NCI-H1092 treated with DMSO at 0.1 percent for 48 hours (cell line): ENCODE measurements around the gene TRDN.
"Not testable (repeated sequence)": the region's sequence is repeated elsewhere in the genome, so short reads cannot be mapped to it uniquely, and the experiment has no call there.

ENCODE experiments used
- DNase-seq: peaks from one replicate; lab custom pipeline; 2025; lab: John Stamatoyannopoulos, UW

Gene TRDN

GRCh38 chr6:123288649-123289048, 348.1 kb downstream of the TRDN start:
- no peak for DNase-seq

DNA sequence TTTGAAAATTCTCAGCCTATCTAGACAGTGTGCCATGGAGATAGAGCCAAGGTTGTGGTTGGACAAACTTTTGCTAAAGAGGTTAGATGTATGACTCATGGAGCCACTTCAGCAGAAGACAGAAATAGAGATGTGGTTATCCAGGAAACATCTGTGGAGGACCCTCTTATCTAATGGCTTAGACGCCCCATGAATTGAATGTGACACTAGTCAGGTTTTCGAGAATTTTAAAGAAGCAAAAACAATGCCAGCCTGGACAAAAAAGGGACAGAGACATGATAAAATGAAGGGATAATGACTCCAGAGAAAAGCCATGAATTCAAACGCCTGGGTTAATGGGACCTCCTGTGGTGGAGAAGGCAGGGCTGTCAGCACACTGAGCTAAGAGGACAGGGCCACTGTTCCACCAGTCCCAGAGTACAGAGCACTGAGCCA, 360.2 kb downstream of the TRDN start:
- no peak for DNase-seq

GRCh38 chr6:123263981-123264380, 372.8 kb downstream of the TRDN start:
- no peak for DNase-seq

GRCh38 chr6:123240626-123241025, 396.1 kb downstream of the TRDN start:
- DNase-seq, result no peak

- DNase-seq, result no peak
Observed at GRCh38 chr6:123233336-123233735, 403.4 kb downstream of the TRDN start.

DNA sequence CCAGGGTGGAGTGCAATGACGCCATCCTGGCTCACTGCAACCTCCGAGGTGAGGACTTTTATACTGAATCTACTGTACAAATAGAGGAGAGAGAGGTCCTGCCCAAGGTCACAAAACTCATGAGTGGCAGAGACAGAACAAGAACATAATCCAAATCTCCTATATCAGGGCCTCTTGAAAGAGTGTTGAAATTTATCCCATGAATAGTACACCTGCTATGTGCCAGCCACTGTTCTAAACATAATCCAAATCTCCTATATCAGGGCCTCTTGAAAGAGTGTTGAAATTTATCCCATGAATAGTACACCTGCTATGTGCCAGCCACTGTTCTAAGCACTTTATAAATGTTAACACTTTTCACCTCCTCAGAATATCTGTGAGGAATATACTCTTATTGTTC, 409.0 kb downstream of the TRDN start:
- not testable (repeated sequence) for DNase-seq

GRCh38 chr6:123226398-123226797, 410.4 kb downstream of the TRDN start:
- no peak for DNase-seq

DNA sequence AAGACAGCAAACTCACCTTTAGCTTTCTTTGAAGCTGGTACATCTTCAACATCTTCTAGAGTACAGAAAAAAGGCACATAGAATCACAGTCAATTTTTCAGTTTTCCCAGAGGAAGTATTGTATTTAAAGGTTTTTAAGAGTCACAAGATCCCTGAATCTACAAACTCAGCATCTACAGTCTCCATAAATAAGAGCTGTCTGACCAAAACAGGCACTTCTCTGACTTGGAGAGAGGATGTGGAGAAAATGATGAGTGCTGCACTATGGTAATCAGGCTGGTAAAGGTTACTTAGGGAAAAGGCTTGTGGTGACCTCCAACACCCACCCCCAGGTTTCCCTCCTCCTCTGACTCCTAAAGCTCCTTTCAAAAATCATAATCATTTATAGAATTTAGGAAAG, 412.7 kb downstream of the TRDN start:
- no peak for DNase-seq

- no peak for DNase-seq
Observed at GRCh38 chr6:123223461-123223860, 413.3 kb downstream of the TRDN start.

GRCh38 chr6:123215211-123215610, 421.5 kb downstream of the TRDN start:
- no peak for DNase-seq

DNA sequence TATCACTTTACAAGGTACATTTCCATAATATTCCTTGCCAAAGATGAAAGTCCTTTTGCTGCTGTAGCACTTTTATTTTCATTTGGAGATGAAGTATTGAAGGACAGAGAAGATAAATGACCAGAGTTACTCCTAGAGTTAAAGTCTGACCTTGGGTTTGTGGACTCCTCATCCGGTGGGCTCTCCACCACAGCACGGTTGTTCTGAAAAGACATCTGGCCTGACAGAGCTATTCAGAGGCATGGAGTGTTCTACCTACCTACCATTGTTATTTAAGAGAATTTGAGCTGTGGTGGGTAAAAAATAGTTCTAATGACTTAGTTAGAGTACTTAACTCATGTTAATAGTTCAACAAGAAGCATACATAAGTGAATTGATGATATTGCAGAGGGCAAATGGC, 422.3 kb downstream of the TRDN start:
- DNase-seq, result no peak

DNA sequence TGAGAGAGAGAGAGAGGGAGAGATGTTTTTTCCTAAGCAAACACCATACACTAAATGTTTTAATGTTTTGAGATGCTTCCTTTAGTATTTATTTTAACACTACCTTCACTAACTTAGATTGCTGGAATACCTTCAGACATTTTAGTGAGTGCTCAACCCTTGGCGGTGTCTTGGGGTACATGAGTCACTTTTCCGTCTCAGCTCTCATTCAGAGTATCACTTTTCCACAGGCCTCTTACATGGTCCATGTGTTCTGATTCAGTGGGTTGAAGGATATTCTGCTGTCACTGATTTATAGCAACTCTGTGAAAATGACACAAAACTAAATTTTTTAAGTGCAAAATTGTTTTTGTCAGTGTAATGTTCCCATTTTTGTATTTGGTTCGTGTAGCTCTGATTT, 422.8 kb downstream of the TRDN start:
- DNase-seq, result no peak

DNA sequence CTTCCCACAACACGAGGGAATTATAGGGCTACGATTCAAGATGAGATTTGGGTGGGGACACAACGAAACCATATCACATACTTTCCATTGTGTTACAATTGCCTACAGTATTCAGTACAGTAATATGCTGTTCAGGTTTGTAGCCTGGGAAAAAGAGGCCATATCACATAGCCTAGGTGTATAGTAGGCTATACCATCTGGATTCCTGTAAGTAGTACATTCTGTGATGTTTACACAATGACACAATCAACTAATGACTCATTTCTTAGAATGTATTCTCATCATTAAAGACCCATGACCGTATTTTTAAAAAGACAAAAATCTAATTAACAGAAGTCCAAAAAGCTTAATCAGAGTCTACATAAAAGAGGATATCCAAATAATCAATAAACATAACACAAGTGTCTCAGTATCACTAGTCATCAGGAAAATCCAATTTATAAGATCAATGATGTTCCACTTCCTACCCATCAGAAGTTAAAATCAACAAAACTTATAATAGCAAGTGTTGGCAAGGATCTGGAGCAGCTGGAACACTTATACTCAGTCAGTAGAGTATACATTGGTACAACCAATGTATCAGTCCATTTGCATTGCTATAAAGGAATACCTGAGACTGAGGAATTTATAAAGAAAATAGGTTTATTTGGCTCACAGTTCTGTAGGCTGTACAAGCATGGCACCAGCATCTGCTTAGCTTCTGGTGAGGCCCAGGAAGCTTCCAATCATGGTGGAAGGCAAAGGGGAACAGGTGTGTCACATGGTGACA, 424.8 kb downstream of the TRDN start:
- DNase-seq, result no peak

- no peak for DNase-seq
Observed at GRCh38 chr6:123210645-123211044, 426.1 kb downstream of the TRDN start.

- no peak for DNase-seq
Observed at GRCh38 chr6:123207967-123208510, 428.7 kb downstream of the TRDN start.

DNA sequence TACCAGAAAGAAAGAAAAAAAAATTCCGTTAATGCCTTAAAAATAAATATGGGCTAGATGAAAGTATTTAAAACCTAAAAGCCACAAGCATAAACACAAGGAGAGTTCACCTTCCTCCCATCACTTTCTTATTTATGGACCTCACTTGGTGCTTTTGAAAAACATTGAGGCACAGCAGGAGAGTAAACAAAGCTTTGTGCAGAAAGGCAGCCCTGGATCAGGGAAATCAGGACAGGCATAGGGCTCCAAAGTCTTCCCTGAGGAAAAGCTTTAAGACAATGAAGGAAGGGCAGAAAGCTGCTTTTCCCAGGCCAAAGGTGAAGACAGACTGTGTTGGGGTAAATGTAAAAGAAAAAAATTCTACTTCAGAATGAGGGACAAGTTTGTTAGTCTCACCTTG, 432.8 kb downstream of the TRDN start:
- no peak for DNase-seq

DNA sequence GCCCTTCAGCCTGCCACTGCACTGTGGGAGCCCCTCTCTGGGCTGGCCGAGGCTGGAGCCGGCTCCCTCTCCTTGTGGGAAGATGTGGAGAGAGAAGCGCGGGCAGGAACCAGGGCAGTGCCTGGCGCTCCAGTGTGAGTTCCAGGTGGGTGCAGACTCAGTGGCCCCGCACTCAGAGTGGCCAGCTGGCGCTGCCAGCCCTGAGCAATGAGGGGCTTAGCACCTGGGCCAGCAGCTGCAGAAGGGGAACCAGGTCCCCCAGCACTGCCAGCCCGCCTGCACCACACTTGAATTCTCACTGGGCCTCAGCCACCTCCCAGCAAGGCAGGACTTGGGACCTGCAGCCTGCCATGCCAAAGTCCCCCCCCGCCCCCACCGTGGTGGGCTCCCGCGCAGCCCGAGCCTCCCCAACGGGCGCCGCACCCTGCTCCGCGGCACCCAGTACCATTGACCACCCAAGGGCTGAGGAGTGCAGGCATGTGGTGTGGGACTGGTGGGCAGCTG, 434.8 kb downstream of the TRDN start:
- DNase-seq, result no peak

GRCh38 chr6:123193298-123193697, 443.5 kb downstream of the TRDN start:
- no peak for DNase-seq

DNA sequence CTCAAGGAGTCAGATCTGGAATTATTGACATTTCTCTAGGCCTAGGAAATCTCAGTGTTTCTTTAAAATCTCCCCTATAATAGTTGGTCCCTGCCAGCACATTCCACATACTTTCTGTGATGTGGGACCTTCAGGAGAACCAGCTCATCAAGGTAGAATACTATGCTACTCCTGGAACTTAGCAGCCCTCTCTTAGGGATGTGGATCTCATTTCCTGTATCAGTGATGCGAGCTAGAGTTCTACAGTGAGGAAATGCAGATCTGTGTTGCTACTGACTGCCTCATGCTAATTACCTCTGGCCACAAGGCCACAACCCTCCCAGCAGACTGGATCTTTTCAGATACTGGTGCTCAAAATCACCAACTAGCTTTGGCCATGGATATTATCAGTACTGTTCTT, 446.9 kb downstream of the TRDN start:
- DNase-seq, result no peak

DNA sequence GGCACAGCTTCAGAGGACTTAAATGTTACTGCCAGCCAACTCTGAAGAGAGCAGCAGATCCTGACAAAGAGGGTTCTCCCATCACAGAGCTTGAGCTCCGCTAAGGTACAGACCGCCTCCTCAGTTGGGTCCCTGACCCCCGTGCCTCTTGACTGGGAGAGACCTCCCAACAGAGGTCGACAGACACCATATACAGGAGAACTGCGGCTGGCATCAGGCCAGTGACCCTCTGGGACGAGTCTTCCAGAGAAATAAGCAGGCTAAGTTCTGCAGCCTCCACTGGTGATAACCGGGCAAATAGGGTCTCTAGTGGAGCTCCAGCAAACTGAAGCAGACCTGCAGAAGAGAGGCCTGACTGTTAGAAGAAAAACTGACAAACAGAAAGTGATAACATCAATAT, 453.8 kb downstream of the TRDN start:
- no peak for DNase-seq

- no peak for DNase-seq
Observed at GRCh38 chr6:123176706-123177105, 460.0 kb downstream of the TRDN start.

GRCh38 chr6:123171341-123172115, 465.2 kb downstream of the TRDN start:
- DNase-seq, result no peak

DNA sequence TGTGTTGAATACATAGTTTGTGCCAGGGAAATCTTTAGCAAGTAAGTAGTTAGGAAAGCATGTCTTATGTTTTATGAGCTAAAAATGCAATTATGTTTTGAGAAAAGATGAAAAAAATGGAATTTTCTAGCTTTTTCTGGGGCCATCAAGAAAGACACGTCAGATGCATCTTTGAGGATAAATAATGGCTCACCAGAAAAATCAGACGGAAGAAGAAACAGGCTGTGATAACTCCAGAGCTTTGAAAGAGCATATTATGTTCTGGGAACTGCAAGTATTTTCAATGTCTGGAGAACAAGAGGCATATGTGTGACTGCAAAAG, 467.0 kb downstream of the TRDN start:
- no peak for DNase-seq
